Activated CD4-positive, alpha-beta T cell treated with anti-CD3 and anti-CD28 coated beads for 36 hours (primary cell): Measurements from ENCODE around the gene PRKN. TPM values are rescaled to one million over a fixed set of nuclear protein-coding genes. Genes with fewer than 3 reads are reported as not detected.

Source experiments
- ATAC-seq: fragments of 200-7000 bp; cut with Tn5 transposase; one replicate; pipeline ENCODE4 v1.10.0; 2021; ENCODE audit warnings: mild to moderate bottlenecking, moderate library complexity
- CTCF ChIA-PET: fragments of 350-600 bp; sonication (Branson Sonifier 250); formaldehyde crosslinking; loops from one replicate; lab custom pipeline; 2021; ENCODE audit warnings: antibody characterized with exemption; lab: Charles Lee
- POLR2A ChIA-PET: fragments of 350-600 bp; sonication (Branson Sonifier 250); formaldehyde crosslinking; loops from one replicate; lab custom pipeline; 2021; ENCODE audit warnings: antibody characterized with exemption, inconsistent platforms; lab: Charles Lee
- DNase-seq: peaks from one replicate; pipeline ENCODE4 v3.0.0-alpha.2; 2020
- H3K27ac Mint-ChIP-seq: one replicate; pipeline ENCODE4 v1.8.0; 2021; ENCODE audit warnings: mixed read lengths
- H3K27me3 Mint-ChIP-seq: one replicate; pipeline ENCODE4 v1.8.0; 2021; ENCODE audit warnings: mixed read lengths
- H3K36me3 Mint-ChIP-seq: one replicate; pipeline ENCODE4 v1.8.0; 2021; ENCODE audit warnings: low read depth, mixed read lengths
- H3K4me1 Mint-ChIP-seq: one replicate; pipeline ENCODE4 v1.8.0; 2021; ENCODE audit warnings: mixed read lengths
- H3K4me3 Mint-ChIP-seq: one replicate; pipeline ENCODE4 v1.8.0; 2021; ENCODE audit warnings: mild to moderate bottlenecking, moderate library complexity, mixed read lengths
- H3K9me3 Mint-ChIP-seq: one replicate; pipeline ENCODE4 v1.8.0; 2021; ENCODE audit warnings: low read depth, mixed read lengths
- intact Hi-C, 2 experiments: fragments of 100-400 bp; cut with DNase I in 1 of 2; cut with micrococcal nuclease in 1 of 2; formaldehyde crosslinking; loops; one replicate each; pipeline versions ENCODE4 v1.14.2 to v1.15.1; 2022 to 2024; cut with DNase I, micrococcal nuclease
- total RNA-seq, 2 experiments: library from RNA; stranded (reverse); gene quantifications; one replicate each; pipeline ENCODE4 v1.2.3, GENCODE V29; 2021

PRKN gene
- total RNA-seq, 2 experiments from 2014 or later: 0.56 to 0.87 TPM

DNA sequence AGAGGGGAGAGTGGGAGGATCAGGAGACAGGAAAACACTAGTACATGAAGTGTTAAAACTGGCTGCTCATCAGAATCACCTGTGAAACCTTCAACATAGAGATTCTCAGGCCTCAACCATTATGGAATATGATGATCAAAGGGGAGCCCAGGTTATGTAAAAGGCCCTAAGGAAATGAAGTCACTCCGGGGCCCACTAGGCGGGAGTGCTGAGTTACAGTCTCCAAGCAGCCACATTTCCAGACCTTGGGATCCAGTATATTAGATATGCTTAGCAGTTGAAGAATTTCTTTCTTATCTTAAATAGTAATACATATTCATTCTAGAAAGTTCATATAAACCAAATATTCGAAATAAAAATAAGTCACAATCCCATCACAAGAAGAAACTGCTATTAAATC is 476.3 kb downstream of the PRKN start:
- Mint-ChIP-seq H3K27ac (no peak overlapping the region), H3K36me3 (no peaks in the 10 kb centered on the region), H3K4me3 (no peak overlapping the region), H3K9me3 (no peaks in the 10 kb centered on the region), H3K4me1 (no peaks in the 10 kb centered on the region), H3K27me3 (no peaks in the 10 kb centered on the region)
- DNase-seq (no peak), ATAC-seq (no peak)
- ChIA-PET POLR2A (no interaction called here), CTCF (no interaction called here)
- intact Hi-C loops: no loop called here

DNA sequence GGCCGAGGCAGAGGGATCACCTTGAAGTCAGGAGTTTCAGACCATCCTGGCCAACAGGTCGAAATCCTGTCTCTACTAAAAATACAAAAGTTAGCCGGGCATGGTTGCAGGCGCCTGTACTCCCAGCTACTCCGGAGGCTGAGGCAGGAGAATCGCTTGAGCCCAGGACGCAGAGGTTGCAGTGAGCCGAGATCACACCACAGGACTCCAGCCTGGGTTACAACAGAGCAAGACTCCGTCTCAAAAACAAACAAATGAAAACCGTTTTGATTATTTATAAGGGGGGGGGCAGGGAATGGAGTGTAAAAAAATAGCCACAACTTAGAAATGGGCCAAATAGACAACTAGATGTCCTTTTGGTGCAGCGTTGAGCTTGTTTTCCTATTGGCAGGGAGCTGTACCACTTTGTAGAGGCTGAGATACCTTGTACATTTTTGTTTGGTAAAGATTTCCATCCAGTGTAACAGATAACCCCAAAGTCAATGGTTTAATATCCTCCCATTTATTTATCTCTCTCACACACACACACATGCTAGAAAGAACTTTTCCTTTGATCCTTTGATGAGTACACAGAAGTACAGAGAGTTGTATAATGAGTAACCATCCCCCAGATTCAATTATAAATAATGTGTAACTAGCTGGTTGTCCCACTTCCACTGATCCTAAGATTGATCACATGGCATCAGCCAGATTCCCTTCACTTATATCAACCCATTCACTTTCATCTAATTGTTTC is 477.5 kb downstream of the PRKN start:
- POLR2A ChIA-PET: no interaction called here
- no peaks in the 10 kb centered on the region for H3K27me3 Mint-ChIP-seq
- H3K4me1 Mint-ChIP-seq: no peaks in the 10 kb centered on the region
- CTCF ChIA-PET: no interaction called here
- H3K27ac Mint-ChIP-seq: no peak overlapping the region
- ATAC-seq (no peak), DNase-seq (no peak)
- H3K36me3 Mint-ChIP-seq: no peaks in the 10 kb centered on the region
- no peak overlapping the region for H3K4me3 Mint-ChIP-seq
- intact Hi-C loops: no loop called here
- H3K9me3 Mint-ChIP-seq: no peaks in the 10 kb centered on the region

DNA sequence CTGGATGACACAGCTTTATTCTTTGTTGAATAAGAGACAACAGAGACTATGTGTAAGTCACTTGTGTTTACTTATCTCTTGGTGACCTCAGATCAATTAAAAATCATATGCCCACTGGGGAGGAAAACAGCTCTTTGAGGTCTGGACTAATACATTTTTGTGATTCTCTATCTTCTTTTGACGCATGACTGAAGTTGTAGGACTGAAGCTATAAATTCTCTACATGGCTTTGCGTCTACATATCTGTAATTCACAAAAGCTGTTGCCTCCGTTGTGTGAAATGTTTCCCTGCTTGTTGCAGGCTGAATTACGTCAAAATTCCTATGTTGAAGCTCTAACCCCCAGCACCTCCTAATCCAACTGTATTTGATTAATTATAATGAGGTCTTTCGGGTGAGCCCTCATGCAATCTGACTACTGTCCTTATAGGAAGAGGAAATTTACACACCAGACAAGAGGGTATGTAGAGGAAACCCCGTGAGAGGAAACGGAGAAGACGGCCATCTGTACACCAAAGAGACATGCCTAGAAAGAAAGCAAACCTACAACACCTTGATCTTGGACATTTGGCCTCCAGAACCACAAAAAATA is 481.6 kb downstream of the PRKN start:
- ChIA-PET POLR2A (no interaction called here), CTCF (no interaction called here)
- Mint-ChIP-seq H3K9me3 (no peaks in the 10 kb centered on the region), H3K27ac (no peak overlapping the region), H3K4me1 (no peaks in the 10 kb centered on the region), H3K27me3 (no peaks in the 10 kb centered on the region), H3K4me3 (no peak overlapping the region), H3K36me3 (no peaks in the 10 kb centered on the region)
- intact Hi-C loops: no loop called here
- ATAC-seq (no peak), DNase-seq (no peak)

DNA sequence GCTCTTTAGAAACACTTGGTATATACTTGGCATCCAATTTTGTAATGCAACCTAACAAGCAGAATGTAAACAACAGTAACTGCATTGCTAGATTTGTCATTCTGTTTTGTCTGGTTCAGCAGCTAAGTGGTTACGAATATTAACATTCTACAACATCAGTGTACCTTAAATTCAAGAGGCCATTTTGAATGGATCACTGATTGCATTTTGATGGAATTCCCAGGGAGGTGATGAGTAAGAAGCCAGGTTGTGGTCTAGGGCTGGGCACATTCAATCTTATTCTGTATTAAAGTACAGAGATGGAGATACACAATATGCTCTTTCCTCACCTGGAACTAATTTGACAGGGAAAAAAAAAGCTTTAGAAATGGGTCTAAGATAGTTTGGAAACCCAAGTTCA is 483.5 kb downstream of the PRKN start:
- no peaks in the 10 kb centered on the region for H3K4me1 Mint-ChIP-seq
- ATAC-seq (no peak), DNase-seq (no peak)
- no peaks in the 10 kb centered on the region for H3K27me3 Mint-ChIP-seq
- H3K9me3 Mint-ChIP-seq: no peaks in the 10 kb centered on the region
- CTCF ChIA-PET: no interaction called here
- intact Hi-C loops: no loop called here
- H3K36me3 Mint-ChIP-seq: no peaks in the 10 kb centered on the region
- no peak overlapping the region for H3K27ac Mint-ChIP-seq
- no peak overlapping the region for H3K4me3 Mint-ChIP-seq
- POLR2A ChIA-PET: no interaction called here

DNA sequence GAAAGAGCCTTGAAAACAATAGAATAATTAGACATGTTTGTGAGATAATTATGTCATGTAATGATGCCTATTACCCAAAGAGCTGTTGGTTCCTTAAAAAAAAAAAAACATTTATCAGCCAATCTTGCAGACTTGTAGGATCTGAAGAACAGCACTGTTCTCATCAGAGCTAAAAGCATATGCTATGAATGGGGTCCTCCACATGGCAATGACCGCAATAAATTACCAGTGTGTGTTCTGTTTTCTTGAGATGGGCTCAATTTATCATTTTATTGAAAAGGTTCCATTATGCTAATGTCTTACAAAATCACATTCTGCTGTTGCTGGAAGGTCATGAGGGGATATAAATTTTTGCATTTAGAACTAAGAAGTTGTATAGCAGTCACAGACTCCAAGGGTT is 484.7 kb downstream of the PRKN start:
- CTCF ChIA-PET: no interaction called here
- DNase-seq (no peak), ATAC-seq (no peak)
- intact Hi-C loops: no loop called here
- H3K36me3 Mint-ChIP-seq: no peaks in the 10 kb centered on the region
- POLR2A ChIA-PET: no interaction called here
- no peak overlapping the region for H3K4me3 Mint-ChIP-seq
- H3K27me3 Mint-ChIP-seq: no peaks in the 10 kb centered on the region
- no peaks in the 10 kb centered on the region for H3K9me3 Mint-ChIP-seq
- no peaks in the 10 kb centered on the region for H3K4me1 Mint-ChIP-seq
- no peak overlapping the region for H3K27ac Mint-ChIP-seq

DNA sequence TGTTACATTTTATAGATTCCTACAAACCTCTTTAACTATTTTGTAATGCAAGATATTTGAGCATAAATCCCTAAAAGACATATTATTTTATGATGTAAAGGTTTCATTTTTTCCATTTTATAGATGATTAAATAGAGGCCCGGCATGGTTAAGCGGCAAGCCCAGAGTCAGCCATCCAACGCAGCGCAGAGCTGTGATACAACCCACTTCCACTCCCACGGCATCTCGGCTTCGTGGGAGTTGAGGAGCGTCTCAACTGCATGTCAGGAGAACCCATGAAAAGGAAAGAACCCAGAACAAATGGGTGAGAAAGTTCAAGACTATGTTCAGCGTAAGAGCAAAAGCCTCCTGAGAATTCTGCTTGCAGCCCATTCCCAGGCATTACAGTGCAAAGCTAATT is 488.2 kb downstream of the PRKN start:
- DNase-seq (no peak), ATAC-seq (no peak)
- Mint-ChIP-seq H3K27me3 (no peaks in the 10 kb centered on the region), H3K36me3 (no peaks in the 10 kb centered on the region), H3K4me1 (no peaks in the 10 kb centered on the region), H3K4me3 (no peak overlapping the region), H3K9me3 (no peaks in the 10 kb centered on the region), H3K27ac (no peak overlapping the region)
- intact Hi-C loops: no loop called here
- ChIA-PET POLR2A (no interaction called here), CTCF (no interaction called here)

DNA sequence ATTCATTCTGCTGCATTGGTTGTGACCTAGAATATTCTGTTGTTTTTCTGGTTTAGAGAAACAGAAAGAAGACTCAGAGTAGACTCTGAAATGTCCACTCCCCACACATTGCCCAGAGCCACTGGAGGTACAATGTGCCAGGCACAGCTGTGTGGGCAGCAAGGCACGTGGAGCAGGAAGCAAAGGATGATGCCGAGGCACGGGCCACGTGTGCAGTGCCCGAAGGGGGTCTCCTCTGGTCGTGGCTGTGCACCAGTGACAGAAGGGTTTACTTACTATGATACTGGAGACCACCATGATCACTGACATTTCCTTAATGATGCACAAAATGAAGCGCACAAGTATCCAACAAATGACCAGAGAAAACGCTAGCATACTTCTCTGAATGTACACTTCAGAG is 488.9 kb downstream of the PRKN start:
- Mint-ChIP-seq H3K4me3 (no peak overlapping the region), H3K4me1 (no peaks in the 10 kb centered on the region), H3K27me3 (no peaks in the 10 kb centered on the region), H3K9me3 (peaks cover 2% of the 10 kb centered on the region), H3K27ac (no peak overlapping the region), H3K36me3 (no peaks in the 10 kb centered on the region)
- ATAC-seq: no peak
- ChIA-PET POLR2A (no interaction called here), CTCF (no interaction called here)
- intact Hi-C loops: no loop called here
- DNase-seq: no peak

DNA sequence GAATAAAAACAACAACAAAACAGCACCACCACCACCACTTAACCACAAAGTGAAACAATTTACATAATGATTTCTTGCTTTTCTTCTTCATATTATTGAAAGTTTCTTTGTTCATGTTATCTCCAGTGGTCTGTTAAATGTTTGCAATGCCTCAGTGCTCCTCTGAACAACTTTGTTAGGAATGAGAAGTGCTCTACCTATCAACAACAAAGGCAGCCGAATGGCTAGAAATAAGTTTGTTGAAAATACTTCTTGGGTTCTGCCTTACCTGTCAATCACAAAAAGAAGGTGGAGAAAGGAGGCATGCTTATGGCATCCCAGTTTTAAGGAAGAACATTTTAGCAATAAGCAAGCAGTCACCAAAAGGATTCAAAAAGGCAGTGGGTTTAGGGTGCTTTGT is 490.2 kb downstream of the PRKN start:
- Mint-ChIP-seq H3K27ac (no peak overlapping the region), H3K36me3 (no peaks in the 10 kb centered on the region), H3K4me1 (no peaks in the 10 kb centered on the region), H3K9me3 (peaks cover 2% of the 10 kb centered on the region), H3K27me3 (no peaks in the 10 kb centered on the region), H3K4me3 (no peak overlapping the region)
- CTCF ChIA-PET: no interaction called here
- ATAC-seq (no peak), DNase-seq (no peak)
- POLR2A ChIA-PET: no interaction called here
- intact Hi-C loops: no loop called here

DNA sequence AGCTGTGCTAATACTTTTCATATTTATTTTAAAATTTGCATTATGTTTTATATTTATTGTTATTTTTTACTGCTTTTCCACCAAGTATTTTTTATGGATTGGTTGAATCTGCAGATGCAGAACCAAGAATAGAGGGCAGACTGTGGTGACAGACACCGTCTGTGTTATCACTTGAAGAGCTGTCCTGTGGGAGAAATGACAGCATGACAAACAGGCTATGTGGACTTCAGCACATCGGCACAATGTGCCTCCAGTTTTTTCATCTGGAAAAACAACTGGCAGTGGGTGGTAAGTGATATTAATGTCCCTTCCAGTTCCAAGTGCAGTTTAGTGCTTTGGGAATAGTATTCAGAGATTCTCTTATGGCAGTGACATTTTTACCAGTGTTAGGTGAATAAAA is 492.9 kb downstream of the PRKN start:
- Mint-ChIP-seq H3K4me1 (no peaks in the 10 kb centered on the region), H3K27me3 (no peaks in the 10 kb centered on the region), H3K27ac (no peak overlapping the region), H3K4me3 (no peak overlapping the region), H3K9me3 (peaks cover 2% of the 10 kb centered on the region), H3K36me3 (no peaks in the 10 kb centered on the region)
- DNase-seq: no peak
- ATAC-seq: no peak
- ChIA-PET POLR2A (no interaction called here), CTCF (no interaction called here)
- intact Hi-C loops: no loop called here

DNA sequence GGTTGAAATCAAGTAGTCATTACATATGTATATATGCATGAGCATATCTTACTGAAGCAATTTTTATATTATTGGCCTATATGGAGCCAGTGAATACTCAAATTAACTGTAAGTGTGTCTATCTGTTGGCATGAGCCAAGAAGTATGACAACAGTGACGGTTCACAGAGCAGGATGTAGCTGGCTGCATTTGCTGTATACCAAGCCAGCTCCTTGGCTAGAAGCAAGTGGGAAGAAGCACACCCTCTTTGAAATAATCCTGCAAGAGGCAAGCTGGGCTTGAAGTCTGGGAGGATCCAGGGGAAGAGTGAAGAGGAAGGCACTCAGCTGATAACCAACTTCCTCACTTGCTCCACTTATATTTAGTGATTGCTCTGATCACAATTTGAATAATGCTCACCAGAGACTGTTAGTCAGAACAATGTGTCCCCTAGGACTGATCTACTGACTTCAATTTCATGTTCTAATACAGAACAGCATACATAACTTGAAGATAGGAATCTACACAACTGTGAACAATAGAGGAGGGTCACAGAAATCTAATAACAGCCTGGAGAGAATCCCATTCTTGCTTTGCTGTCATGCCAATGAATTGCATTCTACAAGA is 497.3 kb downstream of the PRKN start:
- ATAC-seq (no peak), DNase-seq (no peak)
- intact Hi-C loops: no loop called here
- ChIA-PET CTCF (no interaction called here), POLR2A (no interaction called here)
- H3K36me3 Mint-ChIP-seq: no peaks in the 10 kb centered on the region
- no peak overlapping the region for H3K4me3 Mint-ChIP-seq
- no peak overlapping the region for H3K27ac Mint-ChIP-seq
- peaks cover 2% of the 10 kb centered on the region for H3K9me3 Mint-ChIP-seq
- no peaks in the 10 kb centered on the region for H3K27me3 Mint-ChIP-seq
- H3K4me1 Mint-ChIP-seq: no peaks in the 10 kb centered on the region

DNA sequence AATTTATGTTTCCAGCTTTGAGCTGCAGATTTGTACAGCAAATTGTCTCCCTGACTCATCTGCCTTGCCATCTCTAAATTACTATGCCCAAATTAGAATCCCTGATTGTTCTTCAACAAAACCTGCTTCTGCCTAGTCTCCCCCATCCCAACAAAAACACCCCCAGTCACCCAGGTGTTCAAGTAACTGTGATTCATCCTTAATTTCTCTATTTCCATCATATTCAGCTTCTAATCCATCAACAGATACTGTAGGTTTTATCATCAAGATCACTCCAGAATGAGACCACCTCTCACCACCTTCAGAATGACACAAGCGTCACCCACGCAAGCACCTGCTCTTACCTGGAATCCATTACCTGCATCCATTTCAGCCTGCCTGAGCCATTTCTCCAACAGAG is 498.5 kb downstream of the PRKN start:
- Mint-ChIP-seq H3K4me3 (no peak overlapping the region), H3K4me1 (no peaks in the 10 kb centered on the region), H3K27me3 (no peaks in the 10 kb centered on the region), H3K27ac (no peak overlapping the region), H3K9me3 (peaks cover 2% of the 10 kb centered on the region), H3K36me3 (no peaks in the 10 kb centered on the region)
- DNase-seq (no peak), ATAC-seq (no peak)
- CTCF ChIA-PET: no interaction called here
- intact Hi-C loops: no loop called here
- POLR2A ChIA-PET: no interaction called here

DNA sequence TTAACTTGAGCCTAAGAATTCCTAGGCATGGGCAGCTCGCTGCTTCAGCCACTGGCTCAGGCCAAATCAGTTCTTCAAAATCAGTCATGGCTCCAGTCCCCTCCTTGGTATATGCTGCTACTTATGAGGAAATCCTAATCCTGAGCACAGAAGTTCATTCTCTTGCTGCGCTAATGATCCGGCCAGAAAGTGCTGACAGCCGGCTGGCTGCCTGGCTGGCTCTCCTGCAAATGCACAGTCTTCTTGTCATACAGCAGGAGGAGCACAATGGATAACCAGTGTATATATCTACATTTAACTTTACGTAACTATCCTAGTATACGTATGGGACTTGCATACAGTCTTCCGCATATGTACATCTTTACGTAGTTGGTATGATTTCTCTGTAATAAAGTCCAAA is 500.8 kb downstream of the PRKN start:
- no peak for ATAC-seq
- Mint-ChIP-seq H3K36me3 (no peaks in the 10 kb centered on the region), H3K4me3 (no peak overlapping the region), H3K27me3 (no peaks in the 10 kb centered on the region), H3K9me3 (peaks cover 2% of the 10 kb centered on the region), H3K27ac (no peak overlapping the region), H3K4me1 (no peaks in the 10 kb centered on the region)
- POLR2A ChIA-PET: no interaction called here
- CTCF ChIA-PET: interaction anchor here (0.7 kb wide), 1 partner anchor 441 kb away, joined by 3 read pairs; no protein-coding TSS in a partner anchor
- intact Hi-C loops: no loop called here
- DNase-seq: no peak
